Activated naive CD4-positive, alpha-beta T cell (primary cell): ENCODE results near the gene RUNDC3A.
"Not testable (repeated sequence)": the region's sequence is repeated elsewhere in the genome, so short reads cannot be mapped to it uniquely, and the experiment has no call there.

Source experiments
- DNase-seq, 4 experiments: peaks; one replicate each; lab custom pipeline; 2025; lab: John Stamatoyannopoulos, UW

Gene RUNDC3A

GRCh38 chr17:44343510-44344209, 35.3 kb downstream of the RUNDC3A start:
- no peak for DNase-seq

DNA sequence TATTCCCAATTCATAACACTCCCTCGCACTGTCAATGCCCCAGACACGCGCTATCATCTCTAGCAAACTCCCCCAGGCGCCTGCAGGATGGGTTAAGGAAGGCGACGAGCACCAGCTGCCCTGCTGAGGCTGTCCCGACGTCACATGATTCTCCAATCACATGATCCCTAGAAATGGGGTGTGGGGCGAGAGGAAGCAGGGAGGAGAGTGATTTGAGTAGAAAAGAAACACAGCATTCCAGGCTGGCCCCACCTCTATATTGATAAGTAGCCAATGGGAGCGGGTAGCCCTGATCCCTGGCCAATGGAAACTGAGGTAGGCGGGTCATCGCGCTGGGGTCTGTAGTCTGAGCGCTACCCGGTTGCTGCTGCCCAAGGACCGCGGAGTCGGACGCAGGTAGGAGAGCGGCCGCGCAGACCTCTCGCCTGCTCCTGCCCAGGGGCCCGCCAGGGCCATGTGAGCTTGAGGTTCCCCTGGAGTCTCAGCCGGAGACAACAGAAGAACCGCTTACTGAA, 36.6 kb downstream of the RUNDC3A start, which contains the start of gene GRN:
GRN (plus strand) TSS at position 364 of the 515 bp plus-strand sequence. CDS start 3,863 bp downstream, outside the sequence.
- DNase-seq, result peak; percentile 34 to 71 (median 52)

DNA sequence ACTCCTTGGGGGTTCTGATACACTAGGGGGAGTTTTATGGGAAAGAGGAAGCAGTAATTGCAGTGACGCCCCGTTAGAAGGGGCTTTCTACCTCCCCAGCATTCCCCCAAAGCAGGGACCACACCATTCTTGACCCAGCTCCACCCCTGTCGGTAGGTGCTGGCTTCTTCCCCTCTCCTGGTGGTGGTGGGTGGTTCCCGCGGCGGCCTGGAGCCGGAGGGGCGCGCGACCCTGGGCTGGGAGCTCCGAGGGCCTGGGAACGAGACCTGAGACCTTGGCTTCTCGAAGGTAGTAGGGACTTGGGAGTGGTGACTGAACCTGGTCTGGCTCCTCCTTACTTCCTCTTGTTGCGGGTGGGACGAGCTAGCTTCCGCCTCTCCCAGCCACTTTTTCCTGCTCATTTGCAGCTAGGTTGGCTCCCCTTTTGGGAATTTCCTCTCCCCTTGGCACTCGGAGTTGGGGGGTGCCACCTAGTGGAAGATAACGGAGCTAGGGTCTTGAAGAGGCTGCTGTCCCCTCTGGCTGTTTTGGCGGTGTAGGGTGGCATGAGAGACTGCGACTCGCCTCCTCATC, 37.1 kb downstream of the RUNDC3A start:
- DNase-seq, result peak in 1 of 4 experiments; percentile 29

DNA sequence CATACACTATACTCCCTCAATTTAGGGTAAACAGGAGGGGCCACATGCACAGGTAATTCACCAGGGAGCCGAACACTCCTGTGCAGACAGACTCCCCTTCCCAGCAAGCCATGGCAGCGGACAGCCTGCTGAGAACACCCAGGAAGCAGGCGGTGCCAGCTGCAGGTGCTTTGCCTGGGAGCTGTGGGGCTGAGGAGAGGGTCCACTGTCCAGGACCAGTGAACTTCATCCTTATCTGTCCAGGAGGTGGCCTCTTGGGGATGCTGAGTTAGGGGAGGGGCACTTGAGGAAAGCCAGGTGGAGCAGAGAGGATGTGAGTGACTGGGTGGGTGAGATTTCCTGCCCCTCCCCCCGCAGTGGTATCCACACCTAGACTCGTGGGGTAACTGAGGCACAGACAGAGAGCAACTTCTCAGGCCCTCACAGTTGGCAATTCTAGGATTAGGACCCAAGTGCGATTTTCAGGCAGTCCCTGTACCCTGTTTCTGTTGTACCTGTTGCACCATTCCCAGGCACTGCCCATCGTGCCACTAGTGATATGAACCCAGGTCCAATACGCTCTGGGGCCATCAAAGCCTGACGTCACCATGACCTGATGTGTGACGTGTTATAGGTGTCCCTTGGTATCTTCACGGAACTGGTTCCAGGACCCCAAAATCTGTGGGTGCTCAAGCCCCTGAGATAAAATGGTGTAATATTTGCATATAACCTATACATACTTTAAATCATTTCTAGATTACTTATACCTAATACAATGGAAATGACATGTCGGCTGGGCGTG, 37.9 kb downstream of the RUNDC3A start:
- no peak for DNase-seq

- DNase-seq, result not testable (repeated sequence)
These were observed 39.0 kb downstream of the RUNDC3A start for GRCh38 chr17:44347206-44348055.

GRCh38 chr17:44348234-44348987, 40.0 kb downstream of the RUNDC3A start:
- no peak for DNase-seq

DNA sequence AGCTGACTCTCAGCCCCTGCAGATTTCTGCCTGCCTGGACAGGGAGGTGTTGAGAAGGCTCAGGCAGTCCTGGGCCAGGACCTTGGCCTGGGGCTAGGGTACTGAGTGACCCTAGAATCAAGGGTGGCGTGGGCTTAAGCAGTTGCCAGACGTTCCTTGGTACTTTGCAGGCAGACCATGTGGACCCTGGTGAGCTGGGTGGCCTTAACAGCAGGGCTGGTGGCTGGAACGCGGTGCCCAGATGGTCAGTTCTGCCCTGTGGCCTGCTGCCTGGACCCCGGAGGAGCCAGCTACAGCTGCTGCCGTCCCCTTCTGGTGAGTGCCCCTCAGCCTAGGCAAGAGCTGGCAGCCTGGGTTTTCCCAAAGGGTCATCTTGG, 40.6 kb downstream of the RUNDC3A start:
- DNase-seq, result no peak

DNA sequence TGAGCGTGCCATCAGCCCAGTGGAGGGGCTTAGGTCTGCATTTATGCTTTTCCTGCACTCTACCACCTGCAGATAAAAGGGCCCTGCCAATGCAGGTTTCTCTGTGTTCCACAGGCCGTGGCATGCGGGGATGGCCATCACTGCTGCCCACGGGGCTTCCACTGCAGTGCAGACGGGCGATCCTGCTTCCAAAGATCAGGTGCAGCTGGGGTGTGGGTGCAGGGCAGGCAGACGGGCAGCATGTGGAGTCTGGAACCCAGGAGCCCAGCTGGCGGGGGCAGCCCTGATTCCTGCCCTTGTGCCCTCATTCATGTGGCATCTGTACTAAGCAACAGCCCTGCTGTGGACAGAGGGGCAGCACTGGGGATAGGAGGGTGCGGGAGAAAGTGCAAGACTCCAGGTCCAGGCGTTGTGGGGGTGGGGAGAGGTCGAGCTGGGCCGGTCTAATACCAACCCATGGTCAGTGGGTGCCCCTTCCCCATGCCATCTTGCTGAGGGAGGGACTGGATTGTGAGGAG, 41.2 kb downstream of the RUNDC3A start:
- no peak for DNase-seq

DNA sequence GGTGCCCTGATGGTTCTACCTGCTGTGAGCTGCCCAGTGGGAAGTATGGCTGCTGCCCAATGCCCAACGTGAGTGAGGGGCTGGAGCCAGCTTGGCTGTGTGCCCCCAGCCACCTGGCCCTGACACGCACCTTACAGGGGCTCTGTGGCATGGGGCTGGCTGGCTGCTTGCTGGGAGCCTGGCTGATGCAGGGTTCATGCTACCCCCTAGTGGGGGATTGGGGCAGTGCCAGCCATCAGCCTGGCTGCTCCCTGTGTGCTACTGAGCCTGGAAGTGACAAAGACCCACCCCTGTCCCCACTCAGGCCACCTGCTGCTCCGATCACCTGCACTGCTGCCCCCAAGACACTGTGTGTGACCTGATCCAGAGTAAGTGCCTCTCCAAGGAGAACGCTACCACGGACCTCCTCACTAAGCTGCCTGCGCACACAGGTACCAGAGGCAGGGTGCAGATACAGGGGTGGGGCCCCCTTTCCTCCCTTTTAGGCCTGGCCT, 42.4 kb downstream of the RUNDC3A start:
- DNase-seq, result peak in 3 of 4 experiments; percentile 47 to 67 (median 59)

- DNase-seq, result no peak
These were observed 43.1 kb downstream of the RUNDC3A start for GRCh38 chr17:44351464-44351863.

- no peak for DNase-seq
These were observed 43.8 kb downstream of the RUNDC3A start for GRCh38 chr17:44351961-44352827.

GRCh38 chr17:44352828-44353671, 44.6 kb downstream of the RUNDC3A start:
- DNase-seq, result no peak

DNA sequence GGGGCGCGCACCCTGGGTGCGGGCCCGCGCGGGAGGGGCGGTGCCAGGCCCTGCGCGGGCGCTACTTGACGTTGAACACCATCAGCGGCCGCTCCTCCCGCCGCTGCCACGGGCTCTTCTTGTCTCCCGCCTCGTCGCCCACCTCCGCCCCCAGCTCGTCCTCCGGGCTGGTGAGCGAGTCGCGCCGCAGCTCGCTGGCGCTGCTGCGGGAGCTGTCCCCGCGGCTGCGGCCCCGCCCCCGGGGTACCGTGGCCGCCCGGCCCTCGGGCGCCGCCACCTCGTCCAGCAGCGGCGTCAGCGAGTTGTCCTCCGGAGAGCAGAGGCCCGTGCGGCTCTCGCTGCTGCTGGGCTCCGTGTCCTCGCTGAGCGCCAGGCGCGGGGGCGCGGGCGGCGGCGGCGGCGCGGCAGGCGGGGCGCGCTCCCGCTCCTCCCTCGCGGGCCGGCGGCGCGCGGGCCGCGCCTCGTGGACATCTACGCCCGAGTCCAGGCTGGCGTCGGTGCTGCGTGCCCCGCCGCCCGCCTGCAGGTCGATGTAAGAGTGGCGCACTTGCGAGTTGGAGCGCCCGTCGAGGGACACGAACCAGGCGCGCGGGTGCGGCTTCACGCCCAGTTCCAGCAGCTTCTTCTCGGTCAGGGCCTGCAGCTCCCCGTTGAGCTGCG, 45.4 kb downstream of the RUNDC3A start:
- DNase-seq, result no peak

- peak in 3 of 4 experiments; percentile 31 to 59 (median 42) for DNase-seq
These were observed 46.5 kb downstream of the RUNDC3A start for GRCh38 chr17:44354582-44355561.

DNA sequence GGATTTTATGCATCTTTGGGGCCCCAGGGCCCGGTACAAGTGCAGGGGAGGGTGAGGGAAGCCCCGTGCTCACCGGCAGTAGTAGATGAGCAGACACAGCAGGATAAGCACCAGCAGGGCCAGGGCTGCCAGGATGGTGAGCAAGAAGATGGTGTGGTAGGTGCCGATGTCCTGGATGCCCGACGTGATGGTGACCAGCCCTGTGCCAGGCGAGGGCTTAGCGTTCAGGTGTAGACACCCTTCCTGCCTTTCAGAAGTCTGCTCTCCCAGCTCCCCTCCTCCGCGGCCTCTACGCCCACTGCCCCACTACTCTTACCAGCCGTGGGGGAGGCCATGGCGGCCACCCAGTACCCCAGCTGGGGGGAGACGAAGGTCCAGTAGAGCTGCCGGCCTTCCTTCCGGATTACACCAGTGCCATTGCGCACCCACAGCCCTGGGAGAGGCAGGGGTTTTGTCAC, 47.3 kb downstream of the RUNDC3A start:
- no peak for DNase-seq

GRCh38 chr17:44356241-44356640, 47.8 kb downstream of the RUNDC3A start:
- DNase-seq, result no peak

DNA sequence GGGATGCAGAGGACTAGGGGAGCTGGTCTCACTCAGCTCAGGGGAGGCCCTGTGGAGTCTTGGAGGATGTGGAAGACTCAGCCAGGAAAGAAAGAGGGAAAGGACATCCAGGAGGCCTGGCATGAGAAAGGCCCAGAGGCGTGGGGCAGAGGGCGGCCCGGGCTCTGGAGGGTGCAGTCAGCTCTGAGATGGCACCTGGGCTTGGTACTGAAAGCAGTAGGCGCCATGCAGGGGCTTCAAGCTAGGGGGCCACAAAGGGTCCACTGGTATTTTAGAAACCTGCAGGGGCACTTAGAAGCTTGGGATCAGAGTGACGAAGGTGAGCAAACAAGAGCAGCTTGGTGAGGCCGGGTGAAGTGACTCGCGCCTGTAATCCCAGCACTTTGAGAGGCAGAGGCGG, 49.7 kb downstream of the RUNDC3A start:
- DNase-seq, result no peak
